ENCODE data around the gene PLCE1. TPM values are rescaled to one million over a fixed set of nuclear protein-coding genes. Genes with fewer than 3 reads are reported as not detected.

PLCE1 gene
- total and polyA plus RNA-seq, 2 of the 4 experiments (the other 2 are of a cell fraction), result 2.2 to 4.5 TPM

DNA sequence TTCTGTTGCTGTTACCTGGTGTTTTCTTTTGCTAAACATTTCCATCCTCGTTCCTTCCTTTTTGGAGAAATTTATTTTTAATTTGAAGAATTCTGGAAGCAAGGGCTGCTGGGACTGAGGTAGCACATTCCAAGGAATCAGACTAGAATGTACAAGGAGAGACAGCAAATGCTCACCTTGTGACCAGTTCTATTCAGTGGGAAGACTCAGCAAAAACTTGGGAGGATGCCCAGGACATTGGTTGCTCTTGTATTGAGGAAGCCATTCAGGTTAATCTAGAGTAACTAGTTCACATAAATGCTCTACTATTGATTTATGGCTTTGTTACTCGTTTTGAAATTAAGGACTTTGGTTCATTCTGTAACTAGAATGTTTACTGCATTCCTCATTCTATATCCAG, 11.3 kb downstream of the PLCE1 start:
- DNase-seq, result peak; percentile 81
- dilution Hi-C loops (cut with HindIII; ENCODE audit: low sequenced_read_pairs, unreplicated experiment), result no loop called here
- in situ Hi-C loops (cut with MboI; ENCODE audit: low sequenced_read_pairs), result no loop called here
- H2AK9ac ChIP-seq (replicated peaks; ENCODE audit: low read depth, low read length, poor library complexity), result no peak overlapping the region
- WGBS, 2 experiments (ENCODE audit: extremely low coverage in 2 of 2, insufficient read length in 1 of 2), result no CpG with 5 or more reads among the region's 2 CpGs
- H3K36me3 ChIP-seq (ENCODE audit: control insufficient read depth, insufficient read depth, low read length), result no peaks in the 10 kb centered on the region
- TF ChIP-seq CEBPB (IDR thresholded peaks at IDR 0.05; ENCODE audit: low read depth, low read length), result no peak
- TF ChIP-seq, protein P1, sequence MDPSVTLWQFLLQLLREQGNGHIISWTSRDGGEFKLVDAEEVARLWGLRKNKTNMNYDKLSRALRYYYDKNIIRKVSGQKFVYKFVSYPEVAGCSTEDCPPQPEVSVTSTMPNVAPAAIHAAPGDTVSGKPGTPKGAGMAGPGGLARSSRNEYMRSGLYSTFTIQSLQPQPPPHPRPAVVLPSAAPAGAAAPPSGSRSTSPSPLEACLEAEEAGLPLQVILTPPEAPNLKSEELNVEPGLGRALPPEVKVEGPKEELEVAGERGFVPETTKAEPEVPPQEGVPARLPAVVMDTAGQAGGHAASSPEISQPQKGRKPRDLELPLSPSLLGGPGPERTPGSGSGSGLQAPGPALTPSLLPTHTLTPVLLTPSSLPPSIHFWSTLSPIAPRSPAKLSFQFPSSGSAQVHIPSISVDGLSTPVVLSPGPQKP (IDR thresholded peaks at IDR 0.05; ENCODE audit: borderline replicate concordance, low read depth, low read length), result no peak
- no peak for TF ChIP-seq RAD21 (IDR thresholded peaks at IDR 0.05; ENCODE audit: low read length)
- no peak for TF ChIP-seq POLR2A (IDR thresholded peaks at IDR 0.05; ENCODE audit: low read depth, low read length)
- TF ChIP-seq MAZ (IDR thresholded peaks at IDR 0.05; ENCODE audit: borderline replicate concordance, low read depth, low read length), result no peak
- no peak for TF ChIP-seq MAFK (IDR thresholded peaks at IDR 0.05; ENCODE audit: low read depth, low read length)
- TF ChIP-seq CHD1 (IDR thresholded peaks at IDR 0.05; ENCODE audit: low read depth, low read length), result no peak
- no peak for TF ChIP-seq RFX5 (IDR thresholded peaks at IDR 0.05; ENCODE audit: low read depth, low read length)
- no peak for TF ChIP-seq SMC3 (IDR thresholded peaks at IDR 0.05; ENCODE audit: low read depth, low read length)
- TF ChIP-seq RCOR1 (IDR thresholded peaks at IDR 0.05; ENCODE audit: insufficient replicate concordance, low read length), result no peak
- no peak for TF ChIP-seq BHLHE40 (IDR thresholded peaks at IDR 0.05; ENCODE audit: low read depth, low read length)
- TF ChIP-seq, protein P2, sequence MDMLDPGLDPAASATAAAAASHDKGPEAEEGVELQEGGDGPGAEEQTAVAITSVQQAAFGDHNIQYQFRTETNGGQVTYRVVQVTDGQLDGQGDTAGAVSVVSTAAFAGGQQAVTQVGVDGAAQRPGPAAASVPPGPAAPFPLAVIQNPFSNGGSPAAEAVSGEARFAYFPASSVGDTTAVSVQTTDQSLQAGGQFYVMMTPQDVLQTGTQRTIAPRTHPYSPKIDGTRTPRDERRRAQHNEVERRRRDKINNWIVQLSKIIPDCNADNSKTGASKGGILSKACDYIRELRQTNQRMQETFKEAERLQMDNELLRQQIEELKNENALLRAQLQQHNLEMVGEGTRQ (IDR thresholded peaks at IDR 0.05; ENCODE audit: low read depth, low read length), result no peak
- TF ChIP-seq CTCF (conservative IDR thresholded peaks at IDR 0.05; ENCODE audit: low read depth, low read length), result no peak
- no peaks in the 10 kb centered on the region for H3K27me3 ChIP-seq (ENCODE audit: control insufficient read depth, insufficient read depth, low read length)
- H4K5ac ChIP-seq (ENCODE audit: low read depth, low read length), result no peak overlapping the region
- no peak overlapping the region for H4K91ac ChIP-seq (ENCODE audit: insufficient read depth, low read depth, low read length)
- no peak overlapping the region for H3K56ac ChIP-seq (ENCODE audit: extremely low read depth, insufficient read depth, low read length)
- ChIA-PET CTCF (no interaction called here), POLR2A (ENCODE audit: unreplicated experiment) (no interaction called here)
- no peak overlapping the region for H3K4me2 ChIP-seq (ENCODE audit: low read depth, low read length)
- no peak overlapping the region for H2AFZ ChIP-seq (replicated peaks; ENCODE audit: low read length, poor library complexity)
- H4K20me1 ChIP-seq (ENCODE audit: insufficient read depth, low read length), result no peaks in the 10 kb centered on the region; the same call in 1 of the 2 replicates
- no peak overlapping the region for H4K8ac ChIP-seq (ENCODE audit: low read depth in 2 of 2, low read length in 2 of 2)
- H3K9me3 ChIP-seq (ENCODE audit: control insufficient read depth, insufficient read depth, low read length), result no peaks in the 10 kb centered on the region; the same call in 1 of the 2 replicates
- no TSS peak for BruUV-seq (replicated peaks)
- H3K4ac ChIP-seq (ENCODE audit: low read depth, low read length), result no peak overlapping the region
- H3K14ac ChIP-seq (replicated peaks; ENCODE audit: low read depth, low read length), result 0 out of 2 replicates have a peak overlapping the region, but pooled peaks have one; percentile 2
- no peak overlapping the region for H3K27ac ChIP-seq (ENCODE audit: insufficient read depth, low read length)
- H2BK5ac ChIP-seq (ENCODE audit: low read depth, low read length, poor library complexity, severe bottlenecking), result no peak overlapping the region
- peak; percentile 42 for ATAC-seq (ENCODE audit: low read depth)
- H2BK120ac ChIP-seq (ENCODE audit: low read depth, low read length), result no peak overlapping the region
- H2BK20ac ChIP-seq (ENCODE audit: low read depth, low read length), result no peak overlapping the region
- H3K9ac ChIP-seq (ENCODE audit: low read depth, low read length), result no peak overlapping the region
- H2AK5ac ChIP-seq (ENCODE audit: low read depth, low read length), result no peak overlapping the region
- H3K4me1 ChIP-seq (ENCODE audit: control insufficient read depth, insufficient read depth, low read length), result peaks cover 3% of the 10 kb centered on the region
- H3K18ac ChIP-seq (ENCODE audit: low read depth, low read length), result no peak overlapping the region
- peaks cover 4% of the 10 kb centered on the region for H3K9me1 ChIP-seq (ENCODE audit: insufficient read depth, low read length)
- H3K4me3 ChIP-seq (ENCODE audit: insufficient read depth, low read depth, low read length), result no peak overlapping the region
- intact Hi-C loops (cut with micrococcal nuclease), result no loop called here
- no peak overlapping the region for H3K23ac ChIP-seq (ENCODE audit: low read depth, low read length)
- no peak overlapping the region for H2BK15ac ChIP-seq (ENCODE audit: low read depth, low read length)
- H3K79me1 ChIP-seq (ENCODE audit: low read depth in 1 of 2, low read length in 2 of 2), result no peaks in the 10 kb centered on the region
